Hepatocyte (in vitro differentiated cells): ENCODE data around the gene HLA-F.

Experiments
- EZH2 ChIP-seq: fragments of 200-600 bp; sonication (generic); IDR thresholded peaks from 2 replicates; pipeline ENCODE4 v1.6.1; 2016; ENCODE audit warnings: antibody characterized with exemption, mild to moderate bottlenecking, borderline replicate concordance
- EZH2phosphoT487 ChIP-seq: fragments of 200-600 bp; sonication (generic); IDR thresholded peaks from one replicate; pipeline ENCODE4 v1.6.1; 2018; ENCODE audit warnings: antibody characterized with exemption, mild to moderate bottlenecking, low read depth, moderate library complexity; ENCODE audit not compliant: unreplicated experiment, severe bottlenecking
- TF ChIP-seq, protein P1 (sequence below): fragments of 200-600 bp; sonication (generic); IDR thresholded peaks from 2 replicates; pipeline ENCODE4 v1.5.1; 2016; ENCODE audit warnings: antibody characterized with exemption, mild to moderate bottlenecking; ENCODE audit not compliant: poor library complexity

- TF ChIP-seq, protein P1, sequence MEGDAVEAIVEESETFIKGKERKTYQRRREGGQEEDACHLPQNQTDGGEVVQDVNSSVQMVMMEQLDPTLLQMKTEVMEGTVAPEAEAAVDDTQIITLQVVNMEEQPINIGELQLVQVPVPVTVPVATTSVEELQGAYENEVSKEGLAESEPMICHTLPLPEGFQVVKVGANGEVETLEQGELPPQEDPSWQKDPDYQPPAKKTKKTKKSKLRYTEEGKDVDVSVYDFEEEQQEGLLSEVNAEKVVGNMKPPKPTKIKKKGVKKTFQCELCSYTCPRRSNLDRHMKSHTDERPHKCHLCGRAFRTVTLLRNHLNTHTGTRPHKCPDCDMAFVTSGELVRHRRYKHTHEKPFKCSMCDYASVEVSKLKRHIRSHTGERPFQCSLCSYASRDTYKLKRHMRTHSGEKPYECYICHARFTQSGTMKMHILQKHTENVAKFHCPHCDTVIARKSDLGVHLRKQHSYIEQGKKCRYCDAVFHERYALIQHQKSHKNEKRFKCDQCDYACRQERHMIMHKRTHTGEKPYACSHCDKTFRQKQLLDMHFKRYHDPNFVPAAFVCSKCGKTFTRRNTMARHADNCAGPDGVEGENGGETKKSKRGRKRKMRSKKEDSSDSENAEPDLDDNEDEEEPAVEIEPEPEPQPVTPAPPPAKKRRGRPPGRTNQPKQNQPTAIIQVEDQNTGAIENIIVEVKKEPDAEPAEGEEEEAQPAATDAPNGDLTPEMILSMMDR = no peak
- no peak for TF ChIP-seq EZH2
- no peak for TF ChIP-seq EZH2phosphoT487
These were observed 47.7 kb upstream of the HLA-F start for GRCh38 chr6:29675561-29675960.
